HFF-Myc (cell line): Measurements from ENCODE around the gene PCGF3.

Experiments used
- DNase-seq: peaks from one replicate; pipeline ENCODE4 v3.0.0-alpha.2; 2011; ENCODE audit warnings: low read depth; ENCODE audit errors: extremely low read depth
- H3K4me3 ChIP-seq: replicated peaks from 2 replicates; pipeline ENCODE4 v1.5.1; 2011; ENCODE audit warnings: low read depth, mild to moderate bottlenecking, control low read depth, low read length
- TF ChIP-seq, protein P1 (sequence below): IDR thresholded peaks from 2 replicates; pipeline ENCODE4 v1.5.1; 2012; ENCODE audit warnings: mild to moderate bottlenecking, low read depth, low read length, control low read depth; ENCODE audit errors: missing control alignments

PCGF3 gene

DNA sequence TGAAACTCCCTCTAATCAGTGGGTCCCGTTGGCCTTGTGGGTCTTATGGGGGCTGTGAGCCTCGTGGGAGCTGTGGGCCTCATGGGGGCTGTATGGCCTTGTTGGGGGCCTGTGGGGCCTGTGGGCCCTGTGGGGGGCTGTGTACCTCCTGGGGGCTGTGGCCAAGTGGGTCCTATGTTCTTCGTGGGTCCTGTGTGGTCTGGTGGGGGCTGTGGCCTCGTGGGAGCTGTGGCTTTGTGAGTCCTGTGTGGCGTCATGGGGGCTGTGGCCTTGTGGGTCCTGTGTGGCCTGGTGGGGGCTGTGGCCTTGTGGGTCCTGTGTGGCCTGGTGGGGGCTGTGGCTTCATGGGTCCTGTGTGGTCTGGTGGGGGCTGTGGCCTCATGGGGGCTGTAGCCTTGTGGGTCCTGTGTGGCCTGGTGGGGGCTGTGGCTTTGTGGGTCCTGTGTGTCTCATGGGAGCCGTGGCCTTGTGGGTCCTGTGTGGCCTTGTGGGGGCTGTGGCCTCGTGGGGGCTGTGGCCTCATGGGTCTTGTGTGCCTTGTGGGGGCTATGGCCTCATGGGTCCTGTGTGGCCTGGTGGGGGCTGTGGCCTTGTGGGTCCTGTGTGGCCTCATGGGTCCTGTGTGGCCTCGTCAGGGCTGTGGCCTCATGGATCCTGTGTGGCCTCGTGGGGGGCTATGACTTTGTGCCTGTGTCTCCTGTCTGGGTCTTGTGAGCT, 7.4 kb downstream of the PCGF3 start:
- TF ChIP-seq, protein P1, sequence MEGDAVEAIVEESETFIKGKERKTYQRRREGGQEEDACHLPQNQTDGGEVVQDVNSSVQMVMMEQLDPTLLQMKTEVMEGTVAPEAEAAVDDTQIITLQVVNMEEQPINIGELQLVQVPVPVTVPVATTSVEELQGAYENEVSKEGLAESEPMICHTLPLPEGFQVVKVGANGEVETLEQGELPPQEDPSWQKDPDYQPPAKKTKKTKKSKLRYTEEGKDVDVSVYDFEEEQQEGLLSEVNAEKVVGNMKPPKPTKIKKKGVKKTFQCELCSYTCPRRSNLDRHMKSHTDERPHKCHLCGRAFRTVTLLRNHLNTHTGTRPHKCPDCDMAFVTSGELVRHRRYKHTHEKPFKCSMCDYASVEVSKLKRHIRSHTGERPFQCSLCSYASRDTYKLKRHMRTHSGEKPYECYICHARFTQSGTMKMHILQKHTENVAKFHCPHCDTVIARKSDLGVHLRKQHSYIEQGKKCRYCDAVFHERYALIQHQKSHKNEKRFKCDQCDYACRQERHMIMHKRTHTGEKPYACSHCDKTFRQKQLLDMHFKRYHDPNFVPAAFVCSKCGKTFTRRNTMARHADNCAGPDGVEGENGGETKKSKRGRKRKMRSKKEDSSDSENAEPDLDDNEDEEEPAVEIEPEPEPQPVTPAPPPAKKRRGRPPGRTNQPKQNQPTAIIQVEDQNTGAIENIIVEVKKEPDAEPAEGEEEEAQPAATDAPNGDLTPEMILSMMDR: no peak
- no peak for DNase-seq

DNA sequence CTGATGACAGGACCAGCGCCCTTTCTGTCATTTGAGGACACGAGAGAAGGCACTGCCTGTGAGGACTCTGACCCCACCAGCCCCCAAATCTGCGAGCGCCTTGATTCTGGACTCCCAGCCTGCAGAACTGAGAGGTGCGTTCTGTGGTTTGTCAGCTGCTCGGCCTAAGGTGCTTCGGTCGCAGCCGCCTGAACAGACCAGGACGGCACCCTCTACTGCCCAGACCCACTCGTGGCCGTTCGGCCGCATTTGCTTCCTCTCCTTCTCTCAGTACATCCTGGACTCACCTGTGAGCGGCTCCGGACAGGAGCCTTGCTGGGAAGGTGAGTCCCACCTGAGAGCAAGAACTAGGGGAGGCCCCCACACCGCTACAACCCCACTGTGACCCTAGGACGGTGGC, 8.5 kb downstream of the PCGF3 start:
- TF ChIP-seq, protein P1: no peak
- no peak for DNase-seq
- H3K4me3 ChIP-seq: no peak overlapping the region

More for the DNA sequence above, 7.4 kb downstream of the PCGF3 start:
- H3K4me3 ChIP-seq: no peak overlapping the region

DNA sequence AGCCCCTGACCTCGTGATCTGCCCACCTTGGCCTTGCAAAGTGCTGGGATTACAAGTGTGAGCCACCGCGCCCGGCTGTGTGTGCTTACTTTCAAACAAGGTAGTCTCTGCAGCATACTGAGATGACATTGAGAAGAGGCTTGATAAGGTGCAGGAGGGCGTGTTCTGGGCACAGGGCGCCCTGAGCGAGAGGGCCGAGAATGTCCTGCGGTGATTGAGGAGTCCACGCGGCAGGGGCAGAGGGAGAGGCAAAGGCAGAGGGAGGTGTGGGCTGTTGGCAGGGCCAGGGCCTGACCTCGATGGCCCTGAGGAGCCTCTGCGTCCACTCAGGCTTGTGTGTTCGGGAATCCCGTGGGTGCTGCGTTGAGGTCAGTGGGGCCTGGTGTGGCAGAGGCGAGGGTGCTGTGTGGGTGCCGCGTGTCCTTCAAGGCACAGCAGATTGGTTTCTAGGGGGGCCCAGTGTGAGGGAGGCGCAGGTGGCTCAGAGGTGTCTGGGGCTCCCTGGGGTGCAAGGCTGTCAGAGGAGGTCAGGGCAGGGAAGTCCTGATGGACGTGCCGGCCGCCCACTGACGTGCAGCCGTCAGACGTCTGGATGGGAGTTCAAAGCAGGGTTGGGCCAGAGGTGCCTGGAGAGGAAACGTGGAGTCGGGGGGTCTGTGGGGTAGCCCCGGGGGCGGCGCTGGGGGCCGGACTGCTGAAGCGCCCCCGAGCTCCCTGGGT, 12.1 kb downstream of the PCGF3 start:
- DNase-seq: no peak
- H3K4me3 ChIP-seq: no peak overlapping the region
- TF ChIP-seq, protein P1: no peak

DNA sequence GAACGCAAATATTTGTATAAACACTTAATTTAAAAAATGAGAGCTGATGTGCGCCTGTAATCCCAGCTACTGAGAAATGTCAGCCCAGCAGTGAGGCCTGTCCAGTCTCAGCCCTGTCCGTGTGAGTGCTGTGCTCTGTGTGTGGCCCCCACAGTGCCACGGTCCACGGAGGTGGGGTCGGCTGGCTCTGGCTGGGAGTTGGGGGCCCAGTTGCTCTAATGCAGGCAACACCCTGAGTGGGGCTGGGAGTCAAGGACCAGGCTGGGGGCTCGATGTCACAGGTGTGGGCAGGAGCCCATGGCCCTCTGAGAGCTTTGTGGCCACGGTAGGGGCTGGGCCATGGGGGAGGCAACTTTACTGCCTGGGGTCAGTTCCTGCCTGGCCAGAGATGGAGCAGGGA, 12.8 kb downstream of the PCGF3 start:
- DNase-seq: no peak

DNA sequence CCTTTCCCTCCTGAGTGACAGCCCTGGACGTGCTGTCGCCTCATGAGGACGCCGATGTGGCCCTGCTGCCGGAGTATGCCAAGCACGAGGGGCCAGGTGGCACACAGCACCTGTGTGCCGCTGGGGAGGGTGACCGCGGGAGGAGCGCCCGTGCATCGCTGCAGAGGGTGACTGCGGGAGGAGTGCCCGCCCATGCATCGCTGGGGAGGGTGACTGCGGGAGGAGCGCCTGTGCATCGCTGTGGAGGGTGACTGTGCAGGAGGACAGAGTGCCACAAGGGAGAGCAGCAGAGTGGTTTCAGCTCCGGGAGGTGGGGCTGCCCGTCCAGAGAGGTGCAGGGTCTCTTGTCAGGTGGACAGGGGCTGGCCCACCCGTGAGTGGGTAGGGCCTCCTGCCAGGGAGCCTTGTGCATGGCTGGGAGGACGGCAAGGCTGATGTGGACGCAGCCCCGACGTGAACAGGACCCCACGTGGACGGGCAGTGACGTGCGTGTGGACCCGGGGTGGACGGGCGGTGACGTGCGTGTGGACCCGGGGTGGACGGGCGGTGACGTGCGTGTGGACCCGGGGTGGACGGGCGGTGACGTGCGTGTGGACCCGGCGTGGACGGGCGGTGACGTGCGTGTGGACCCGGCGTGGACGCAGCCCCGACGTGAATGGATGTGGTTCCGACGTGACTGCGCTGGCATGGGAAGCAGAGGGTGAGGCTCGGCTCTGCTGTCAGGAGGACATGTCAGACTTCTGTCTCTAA, 14.7 kb downstream of the PCGF3 start:
- no peak overlapping the region for H3K4me3 ChIP-seq
- TF ChIP-seq, protein P1: no peak
- DNase-seq: no peak

More for the DNA sequence above, 12.8 kb downstream of the PCGF3 start:
- TF ChIP-seq, protein P1: no peak
- no peak overlapping the region for H3K4me3 ChIP-seq

DNA sequence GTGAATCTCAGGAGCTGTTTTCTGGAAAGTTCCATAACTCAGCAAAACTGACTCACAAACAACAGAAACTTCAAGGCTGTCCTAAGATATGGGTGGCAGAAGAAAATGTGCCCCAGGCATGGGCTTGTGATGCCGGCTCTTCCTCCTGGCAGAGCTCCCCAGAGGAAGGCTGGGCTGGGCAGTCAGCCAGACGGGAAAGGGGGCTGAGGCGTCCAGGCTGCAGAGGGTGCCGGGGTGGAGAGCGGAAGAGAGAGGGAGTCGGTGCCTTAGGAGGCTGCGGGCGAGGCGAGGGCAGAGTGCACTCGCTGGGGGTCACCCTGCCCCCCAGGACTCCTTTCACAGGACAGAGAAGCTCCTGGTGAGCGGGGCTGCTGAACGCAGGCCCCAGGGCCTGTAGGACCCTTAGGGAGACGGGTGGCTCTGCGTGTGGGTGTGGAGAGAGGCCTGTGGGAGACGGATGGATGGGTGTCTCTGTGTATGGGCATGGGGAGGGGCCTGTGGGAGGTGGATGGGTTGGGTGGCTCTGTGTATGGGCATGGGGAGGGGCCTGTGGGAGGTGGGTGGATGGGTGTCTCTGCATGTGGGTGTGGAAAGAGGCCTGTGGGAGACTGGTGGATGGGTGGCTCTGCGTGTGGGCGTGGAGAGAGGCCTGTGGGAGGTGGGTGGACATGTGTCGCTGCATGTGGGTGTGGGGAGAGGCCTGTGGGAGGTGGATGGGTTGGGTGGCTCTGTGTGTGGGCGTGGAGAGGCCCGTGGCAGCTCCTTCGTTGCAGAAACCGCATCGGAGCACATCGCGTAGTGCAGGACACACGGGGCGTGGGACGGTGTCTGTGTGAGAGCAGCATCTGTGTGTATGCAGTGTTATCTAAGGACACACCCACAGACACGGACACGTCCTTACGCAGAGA, 15.9 kb downstream of the PCGF3 start:
- DNase-seq: no peak
- TF ChIP-seq, protein P1: no peak
- no peak overlapping the region for H3K4me3 ChIP-seq
